K562 (cell line): ENCODE data around the gene NELL1. TPM values are rescaled to one million over a fixed set of nuclear protein-coding genes. Genes with fewer than 3 reads are reported as not detected.

Source experiments
- ATAC-seq: fragments of 200-7000 bp; cut with Tn5 transposase; 3 replicates; pipeline ENCODE4 v1.9.1; 2020; ENCODE audit warnings: moderate library complexity
- BruUV-seq: library from RNA; stranded (reverse); fragments of 400-500 nt; replicated peaks from 2 replicates; lab custom pipeline; 2021; lab: Mats Ljungman, UMichigan
- CTCF ChIA-PET: fragments of 300-600 bp; formaldehyde crosslinking; extraction: SDS; loops from one replicate; lab custom pipeline; 2021; ENCODE audit warnings: low intra/inter-chr PET ratio; lab: Yijun Ruan, JAX
- POLR2A ChIA-PET: fragments of 300-600, 350-650 bp; sonication (Branson Sonifier 250); formaldehyde crosslinking; extraction: SDS; loops from one replicate; lab custom pipeline; 2021; ENCODE audit warnings: antibody characterized with exemption, inconsistent platforms; lab: Yijun Ruan, JAX
- DNase-seq, 4 experiments: peaks; one replicate each; pipeline versions ENCODE4 v3.0.0 to v3.0.0-alpha.2; 2011 to 2018; ENCODE audit warnings: low spot score in 3 of 4, mixed read lengths in 3 of 4; ENCODE audit errors: extremely low read depth in 1 of 4
- FAIRE-seq: peaks from 2 replicates; lab custom pipeline; 2011; peaks lifted over from hg19 to GRCh38; lab: Jason Lieb, UNC
- H2AFZ ChIP-seq: 2 replicates; pipeline ENCODE4 v1.6.0; 2011; ENCODE audit warnings: low read depth, low read length, control low read depth, inconsistent platforms
- H3K27ac ChIP-seq: fragments of 200-600 bp; 3 replicates; pipeline ENCODE4 v1.8.0; 2011; ENCODE audit warnings: low read depth, mild to moderate bottlenecking, control low read depth, inconsistent platforms, low read length, moderate library complexity, mixed read lengths; ENCODE audit errors: extremely low read depth
- H3K27me3 ChIP-seq, 2 experiments: fragments of 300-600 bp in 1 of 2; 2 replicates in 1 of 2; 3 replicates in 1 of 2; pipeline versions ENCODE4 v1.6.0 to v1.8.0; 2011; ENCODE audit warnings: inconsistent platforms in 2 of 2, low read length in 2 of 2, mild to moderate bottlenecking in 1 of 2, mixed read lengths in 1 of 2, moderate library complexity in 1 of 2; ENCODE audit not compliant: control insufficient read depth in 2 of 2, insufficient read depth in 2 of 2
- H3K36me3 ChIP-seq: fragments of 300-600 bp; 3 replicates; pipeline ENCODE4 v1.8.0; 2011; ENCODE audit warnings: mild to moderate bottlenecking, low read length, inconsistent platforms; ENCODE audit not compliant: control insufficient read depth, insufficient read depth
- H3K4me1 ChIP-seq, 2 experiments: fragments of 200-600 bp in 1 of 2; replicated peaks in 1 of 2; 2 replicates in 1 of 2; 3 replicates in 1 of 2; pipeline versions ENCODE4 v1.5.1 to v1.8.0; 2011; ENCODE audit warnings: inconsistent platforms in 2 of 2, low read length in 2 of 2, mild to moderate bottlenecking in 1 of 2, mixed read lengths in 1 of 2, moderate library complexity in 1 of 2; ENCODE audit not compliant: control insufficient read depth in 2 of 2, insufficient read depth in 2 of 2
- H3K4me2 ChIP-seq: 2 replicates; pipeline ENCODE4 v1.6.1; 2011; ENCODE audit warnings: low read length, control low read depth, inconsistent platforms, mixed read lengths; ENCODE audit not compliant: insufficient read depth
- H3K4me3 ChIP-seq: fragments of 200-600 bp; sonication (generic), shearing (Covaris generic); 2 replicates; pipeline ENCODE4 v1.5.1; 2016; ENCODE audit warnings: control low read depth, inconsistent platforms
- H3K79me2 ChIP-seq: fragments of 200-600 bp; 3 replicates; pipeline ENCODE4 v1.8.0; 2011; ENCODE audit warnings: low read length, inconsistent platforms; ENCODE audit not compliant: control insufficient read depth, insufficient read depth
- H3K9ac ChIP-seq, 2 experiments: 2 replicates each; pipeline versions ENCODE4 v1.6.0 to v1.6.1; 2011; ENCODE audit warnings: low read depth in 2 of 2, low read length in 2 of 2, control low read depth in 1 of 2, inconsistent platforms in 1 of 2, mild to moderate bottlenecking in 1 of 2, mixed read lengths in 1 of 2; ENCODE audit not compliant: insufficient read depth in 1 of 2
- H3K9me1 ChIP-seq: one replicate; pipeline ENCODE4 v1.6.0; 2011; ENCODE audit warnings: inconsistent platforms, mild to moderate bottlenecking, low read length, moderate library complexity; ENCODE audit not compliant: control insufficient read depth, insufficient read depth
- H3K9me3 ChIP-seq: replicated peaks from 2 replicates; pipeline ENCODE4 v1.5.1; 2011; ENCODE audit warnings: low read depth, low read length, inconsistent platforms; ENCODE audit not compliant: control insufficient read depth, insufficient read depth
- H4K20me1 ChIP-seq: replicated peaks from 2 replicates; pipeline ENCODE4 v1.6.1; 2011; ENCODE audit warnings: low read length, inconsistent platforms, mixed read lengths; ENCODE audit not compliant: control insufficient read depth, insufficient read depth
- ETV1 ChIP-seq: fragments of 450-650 bp; conservative IDR thresholded peaks from 2 replicates; pipeline ENCODE4 v1.6.1; 2016; ENCODE audit warnings: missing genetic modification characterization, control low read depth, low read depth, missing compliant biosample characterization
- EWSR1 ChIP-seq: fragments of 450-650 bp; IDR thresholded peaks from 2 replicates; pipeline ENCODE4 v1.6.1; 2018; ENCODE audit warnings: borderline replicate concordance, mild to moderate bottlenecking, low read depth, moderate library complexity; ENCODE audit not compliant: partially characterized antibody
- FIP1L1 ChIP-seq: fragments of 200-400 bp; formaldehyde crosslinking; IDR thresholded peaks from 2 replicates; pipeline ENCODE4 v1.6.1; 2018; ENCODE audit warnings: mild to moderate bottlenecking, low read depth, low read length; ENCODE audit not compliant: poor library complexity, severe bottlenecking
- GMEB1 ChIP-seq: fragments of 250-450 bp; sonication (Bioruptor Pico); IDR thresholded peaks from 2 replicates; pipeline ENCODE4 v1.4.0; 2020; ENCODE audit warnings: mild to moderate bottlenecking
- HNRNPLL ChIP-seq: fragments of 200-400 bp; formaldehyde crosslinking; IDR thresholded peaks from 2 replicates; pipeline ENCODE4 v1.6.1; 2017; ENCODE audit warnings: low read length, low read depth, mild to moderate bottlenecking; ENCODE audit not compliant: poor library complexity, severe bottlenecking
- ILK ChIP-seq: fragments of 450-650 bp; IDR thresholded peaks from 2 replicates; pipeline ENCODE4 v1.6.1; 2016; ENCODE audit warnings: missing genetic modification characterization, low read depth, mild to moderate bottlenecking, missing compliant biosample characterization, moderate library complexity, borderline replicate concordance
- PHF8 ChIP-seq: fragments of 200-600 bp; sonication (generic); IDR thresholded peaks from 2 replicates; pipeline ENCODE4 v1.6.1; 2012; ENCODE audit warnings: mixed run types, mild to moderate bottlenecking, inconsistent platforms, low read length, moderate library complexity, borderline replicate concordance
- SMAD2 ChIP-seq: fragments of 150-350 bp; IDR thresholded peaks from 2 replicates; pipeline ENCODE4 v1.6.1; 2014; ENCODE audit warnings: low read depth, mild to moderate bottlenecking, low read length
- SMARCA4 ChIP-seq: fragments of 450-650 bp; IDR thresholded peaks from 2 replicates; pipeline ENCODE4 v1.6.1; 2016
- SMC3 ChIP-seq: conservative IDR thresholded peaks from 2 replicates; pipeline ENCODE4 v1.6.1; 2011; ENCODE audit warnings: low read depth, low read length, improper control_type of control experiment; ENCODE audit not compliant: insufficient read depth
- TGIF2 ChIP-seq: sonication (generic); formaldehyde crosslinking; IDR thresholded peaks from 2 replicates; pipeline ENCODE4 v1.8.1; 2022; ENCODE audit warnings: mild to moderate bottlenecking, missing genetic modification reagents, moderate library complexity
- ZNF280B ChIP-seq: fragments of 250-450 bp; sonication (Bioruptor Pico); IDR thresholded peaks from 2 replicates; pipeline ENCODE4 v1.5.1; 2021; ENCODE audit warnings: mild to moderate bottlenecking
- ZNF347 ChIP-seq: fragments of 450-650 bp; formaldehyde crosslinking; IDR thresholded peaks from 2 replicates; pipeline ENCODE4 v1.4.0; 2020; ENCODE audit warnings: low read depth, mild to moderate bottlenecking, moderate library complexity
- ZNF354B ChIP-seq: fragments of 250-450 bp; sonication (Bioruptor Pico); IDR thresholded peaks from 2 replicates; pipeline ENCODE4 v1.4.0; 2020
- ZNF780A ChIP-seq: fragments of 250-450 bp; sonication (Bioruptor Pico); IDR thresholded peaks from 2 replicates; pipeline ENCODE4 v1.5.0; 2021; ENCODE audit warnings: mild to moderate bottlenecking
- ZZZ3 ChIP-seq: fragments of 450-650 bp; IDR thresholded peaks from 2 replicates; pipeline ENCODE4 v1.6.1; 2016; ENCODE audit warnings: antibody characterized with exemption, mild to moderate bottlenecking, moderate library complexity
- WGBS: fragments of 100-300 bp; shearing (Covaris generic); methylation state at CpG from one replicate; pipeline ENCODE4 v1.1.6; 2016; ENCODE audit warnings: low coverage, mixed read lengths; ENCODE audit not compliant: insufficient coverage; ENCODE audit errors: missing lambda C conversion rate; 5-methylcytosine and 5-hydroxymethylcytosine counted together
- in situ Hi-C: fragments of 300-500 bp; cut with MboI; formaldehyde crosslinking; loops from 4 replicates; pipeline ENCODE4 v1.15.0; 2018; ENCODE audit warnings: inconsistent platforms, mixed read lengths
- intact Hi-C: fragments of 100-400 bp; cut with micrococcal nuclease; formaldehyde crosslinking; loops from 2 replicates; pipeline ENCODE4 v1.14.2; 2022
- polyA plus RNA-seq, 8 experiments: library from polyadenylated mRNA; depleted of rRNA in 4 of 8; stranded (reverse) in 5 of 8; unstranded in 3 of 8; fragments of >200 nt; fragmentation: Nextera tagmentation in 2 of 8; fragmentation: Illumina TruSeq in 1 of 8; extraction: Ambion mirVana in 2 of 8; extraction: Trizol in 1 of 8; gene quantifications; 2 replicates each; pipeline versions ENCODE4 v1.2.1 to v1.2.3, GENCODE V29; 2011 to 2014; ENCODE audit warnings: inconsistent platforms in 1 of 8, missing spikeins in 1 of 8
- total RNA-seq, 7 experiments: library from RNA; depleted of rRNA in 6 of 7; stranded (reverse); fragments of >200 nt in 6 of 7; fragmentation: Illumina TruSeq in 2 of 7; extraction: Trizol in 2 of 7; gene quantifications; 2 replicates each; pipeline versions ENCODE4 v1.2.1 to v1.2.3, GENCODE V29; 2011 to 2021; ENCODE audit warnings: low replicate concordance in 1 of 7

The NELL1 gene
- total and polyA plus RNA-seq, 9 of the 15 experiments (the other 6 are each of a cell fraction or from before 2014, with no cell fraction given) = not detected

- Histone ChIP-seq H4K20me1 (no peaks in the 10 kb centered on the region), H3K9ac (no peak overlapping the region), H3K27me3 (no peaks in the 10 kb centered on the region), H3K27ac (no peak overlapping the region), H3K9me1 (no peaks in the 10 kb centered on the region), H3K36me3 (no peaks in the 10 kb centered on the region), H3K4me1 (no peaks in the 10 kb centered on the region), H3K4me2 (no peak overlapping the region), H3K9me3 (no peaks in the 10 kb centered on the region), H2AFZ (no peak overlapping the region), H3K4me3 (no peak overlapping the region), H3K79me2 (no peaks in the 10 kb centered on the region)
- in situ Hi-C loops = no loop called here
- CTCF ChIA-PET = no interaction called here
- POLR2A ChIA-PET = no interaction called here
- DNase-seq (no peak), ATAC-seq (no peak), FAIRE-seq (no peak)
- intact Hi-C loops = no loop called here
- TF ChIP-seq PHF8 (no peak), ZNF280B (CRISPR knock-in tag) (no peak), SMAD2 (no peak), TGIF2 (CRISPR knock-in tag) (no peak), ZZZ3 (no peak), FIP1L1 (no peak), ZNF354B (CRISPR knock-in tag) (no peak), ILK (tag) (no peak), ETV1 (tag) (no peak), SMC3 (no peak), ZNF780A (CRISPR knock-in tag) (no peak), GMEB1 (no peak), HNRNPLL (no peak), SMARCA4 (no peak), EWSR1 (no peak), ZNF347 (CRISPR knock-in tag) (no peak)
- no TSS peak for BruUV-seq
- WGBS = 5% methylated on average over 5 of the region's 5 CpGs
Observed at GRCh38 chr11:21048626-21049025, 379.2 kb downstream of the NELL1 start.
